NOMO-1 treated with dmso at 0.1 percent for 144 hours (cell line): ENCODE data around the gene GABRR1.
"Not testable (repeated sequence)": the region's sequence is repeated elsewhere in the genome, so short reads cannot be mapped to it uniquely, and the experiment has no call there.

Experiments
- DNase-seq: peaks from one replicate; lab custom pipeline; 2025; ENCODE audit not compliant: unreplicated experiment; lab: John Stamatoyannopoulos, UW

GABRR1 gene

GRCh38 chr6:89217299-89217910, at the start of gene GABRR1:
GABRR1 (minus strand) TSS chr6:89217358; CDS start chr6:89217322, 36 bp downstream.
- DNase-seq: peak; percentile 42

GRCh38 chr6:89264296-89264695, 47.1 kb upstream of the GABRR1 start:
- DNase-seq: no peak

GRCh38 chr6:89260832-89261231, 43.7 kb upstream of the GABRR1 start:
- DNase-seq: peak; percentile 8

GRCh38 chr6:89260310-89260709, 43.2 kb upstream of the GABRR1 start:
- DNase-seq: peak; percentile 67

- DNase-seq: no peak
Measured at GRCh38 chr6:89258912-89259311, 41.8 kb upstream of the GABRR1 start.

- DNase-seq: no peak
Measured at GRCh38 chr6:89257781-89258180, 40.6 kb upstream of the GABRR1 start.

- no peak for DNase-seq
Measured at GRCh38 chr6:89257346-89257745, 40.2 kb upstream of the GABRR1 start.

GRCh38 chr6:89255417-89255816, 38.3 kb upstream of the GABRR1 start:
- no peak for DNase-seq

- DNase-seq: no peak
Measured at GRCh38 chr6:89254569-89254968, 37.4 kb upstream of the GABRR1 start.

GRCh38 chr6:89252907-89253306, 35.7 kb upstream of the GABRR1 start:
- peak; percentile 32 for DNase-seq

- DNase-seq: no peak
Measured at GRCh38 chr6:89251976-89252375, 34.8 kb upstream of the GABRR1 start.

- no peak for DNase-seq
Measured at GRCh38 chr6:89251170-89251569, 34.0 kb upstream of the GABRR1 start.

- no peak for DNase-seq
Measured at GRCh38 chr6:89250239-89250638, 33.1 kb upstream of the GABRR1 start.

GRCh38 chr6:89244241-89244985, 27.3 kb upstream of the GABRR1 start:
- DNase-seq: no peak

- DNase-seq: no peak
Measured at GRCh38 chr6:89243331-89243629, 26.1 kb upstream of the GABRR1 start.

- DNase-seq: no peak
Measured at GRCh38 chr6:89242574-89243330, 25.6 kb upstream of the GABRR1 start.

- DNase-seq: no peak
Measured at GRCh38 chr6:89239338-89239737, 22.2 kb upstream of the GABRR1 start.

- DNase-seq: no peak
Measured at GRCh38 chr6:89237158-89237557, 20.0 kb upstream of the GABRR1 start.

GRCh38 chr6:89233605-89234004, 16.4 kb upstream of the GABRR1 start:
- DNase-seq: not testable (repeated sequence)

- DNase-seq: no peak
Measured at GRCh38 chr6:89222712-89223039, 5.5 kb upstream of the GABRR1 start.

- DNase-seq: no peak
Measured at GRCh38 chr6:89221971-89222711, 5.0 kb upstream of the GABRR1 start.

GRCh38 chr6:89221129-89221528, 4.0 kb upstream of the GABRR1 start:
- DNase-seq: no peak
